Measurements from ENCODE around the gene AARS2. TPM values are rescaled to one million over a fixed set of nuclear protein-coding genes. Genes with fewer than 3 reads are reported as not detected.
A peak's percentile ranks its signal among the peaks of the same experiment; 100 is the strongest.

Gene AARS2
- total and polyA plus RNA-seq, 2 of the 8 experiments (the other 6 are each of a cell fraction or from before 2014, with no cell fraction given): 8.6 to 20.4 TPM

DNA sequence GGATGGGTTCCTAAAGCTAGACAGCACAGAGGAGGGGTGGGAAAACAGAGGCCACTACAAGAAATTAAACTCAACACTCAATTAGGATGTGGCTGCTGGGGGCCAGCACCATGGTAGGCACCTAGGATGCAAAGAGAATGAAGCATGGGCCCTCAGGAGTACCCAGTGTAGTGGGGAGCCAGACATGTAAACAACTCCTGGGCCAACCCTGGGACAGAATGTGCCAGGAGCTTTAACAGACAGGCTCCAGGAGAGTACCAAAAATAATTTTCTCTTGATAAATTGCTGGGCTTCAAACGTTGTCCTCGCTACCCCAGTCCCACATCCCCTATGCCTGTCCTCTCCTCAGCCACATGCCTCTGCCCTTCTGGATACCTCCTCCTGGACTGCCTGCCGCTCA lies 41.2 kb downstream of the AARS2 start:
- FAIRE-seq (no peak), DNase-seq (ENCODE audit: low read depth in 1 of 2, low spot score in 2 of 2) (no peak)
- Histone ChIP-seq H2BK12ac (ENCODE audit: low read depth, low read length) (peak overlapping the region; percentile 39; the same call in 1 of the 2 replicates), H3K79me1 (ENCODE audit: low read depth, low read length) (no peaks in the 10 kb centered on the region; the same call in 1 of the 2 replicates), H3K4ac (replicated peaks; ENCODE audit: insufficient read length, low read depth, low read length) (no peak overlapping the region), H3K27me3 (replicated peaks in 1 of 4; ENCODE audit: control insufficient read depth in 3 of 4, extremely low read depth in 1 of 4, insufficient read depth in 3 of 4, low read length in 3 of 4) (peaks cover 0 to 3% (median 1%) of the 10 kb centered on the region in 4 experiments; a peak in 2 of 7 replicates), H3K56ac (replicated peaks; ENCODE audit: insufficient read length, low read depth, low read length) (no peak overlapping the region), H3K27ac (ENCODE audit: low read depth, low read length) (no peak overlapping the region), H3K9me3 (ENCODE audit: insufficient read depth in 2 of 2, low read depth in 1 of 2, low read length in 1 of 2) (no peaks in the 10 kb centered on the region), H2BK5ac (ENCODE audit: low read depth, low read length) (peak overlapping the region; percentile 4; the same call in 1 of the 2 replicates), H2BK15ac (ENCODE audit: low read length) (peak overlapping the region; percentile 72), H2BK120ac (replicated peaks; ENCODE audit: low read depth, low read length) (no peak overlapping the region), H4K8ac (ENCODE audit: extremely low read depth, insufficient read depth, low read length) (no peak overlapping the region), H2AK5ac (ENCODE audit: low read depth, low read length) (no peak overlapping the region), H3K79me2 (ENCODE audit: control insufficient read depth in 1 of 2, insufficient read depth in 2 of 2, low read length in 2 of 2) (no peaks in the 10 kb centered on the region), H3K4me2 (ENCODE audit: insufficient read depth in 1 of 2, low read depth in 2 of 2, low read length in 2 of 2) (peak overlapping the region; percentile 74 to 82), H4K20me1 (replicated peaks in 1 of 2; ENCODE audit: control insufficient read depth in 1 of 2, insufficient read depth in 2 of 2, low read length in 2 of 2) (peaks cover 0 to 3% of the 10 kb centered on the region in 2 experiments), H3K18ac (ENCODE audit: extremely low read depth, low read length) (no peak overlapping the region), H3K23me2 (ENCODE audit: low read depth, low read length) (peaks cover 6% of the 10 kb centered on the region; the same call in 1 of the 2 replicates), H3K23ac (ENCODE audit: insufficient read length) (no peak overlapping the region), H4K5ac (ENCODE audit: insufficient read length, low read depth, low read length) (no peak overlapping the region), H2AFZ (ENCODE audit: low read length) (no peak overlapping the region), H4K91ac (replicated peaks; ENCODE audit: insufficient read length, low read length) (no peak overlapping the region), H3K14ac (ENCODE audit: insufficient read length) (no peak overlapping the region), H3K4me3 (ENCODE audit: extremely low read depth in 1 of 4, insufficient read depth in 2 of 4, low read depth in 3 of 4, low read length in 4 of 4) (peak overlapping the region in 1 of 4 experiments; percentile 60; a peak in 2 of 8 replicates), H3K4me1 (replicated peaks in 1 of 4; ENCODE audit: control insufficient read depth in 3 of 4, insufficient read depth in 4 of 4, low read length in 3 of 4) (peaks cover 12 to 33% (median 14%) of the 10 kb centered on the region in 4 experiments), H3K36me3 (ENCODE audit: control insufficient read depth in 2 of 4, insufficient read depth in 4 of 4, low read length in 3 of 4) (peaks cover 0 to 9% (median 3%) of the 10 kb centered on the region in 4 experiments; a peak in 4 of 8 replicates), H2BK20ac (ENCODE audit: low read length) (peak overlapping the region; percentile 32; the same call in 1 of the 2 replicates), H3K9ac (replicated peaks in 1 of 4; ENCODE audit: extremely low read depth in 1 of 4, low read depth in 3 of 4, low read length in 3 of 4) (no peak overlapping the region; a peak in 1 of 7 replicates)
- POLR2A ChIA-PET (ENCODE audit: partially characterized antibody): interaction anchor here (0.7 to 12.0 kb wide), 7 partner anchors 10 to 63 kb away, joined by 3 to 138 read pairs (median 8); partner anchors contain the start of genes HSP90AB1 and SLC35B2
- TF ChIP-seq JUN (IDR thresholded peaks at IDR 0.05; ENCODE audit: low read depth, low read length) (no peak), KDM5A (IDR thresholded peaks at IDR 0.05; ENCODE audit: low read length) (no peak), TAF1 (IDR thresholded peaks at IDR 0.05; ENCODE audit: low read depth, low read length) (no peak), YY1 (IDR thresholded peaks at IDR 0.05; ENCODE audit: low read depth, low read length) (no peak), HDAC6 (IDR thresholded peaks at IDR 0.05; ENCODE audit: low read depth, low read length) (no peak)
- TF ChIP-seq, protein P1, sequence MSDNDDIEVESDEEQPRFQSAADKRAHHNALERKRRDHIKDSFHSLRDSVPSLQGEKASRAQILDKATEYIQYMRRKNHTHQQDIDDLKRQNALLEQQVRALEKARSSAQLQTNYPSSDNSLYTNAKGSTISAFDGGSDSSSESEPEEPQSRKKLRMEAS (IDR thresholded peaks at IDR 0.05): no peak
- CTCF ChIA-PET (ENCODE audit: partially characterized antibody): interaction anchor here (1.0 to 19.0 kb wide), 6 partner anchors 13 to 65 kb away, joined by 3 to 330 read pairs (median 4); partner anchors contain the start of gene AARS2
- WGBS, 2 experiments (ENCODE audit: extremely low coverage in 1 of 2, insufficient coverage in 1 of 2, insufficient read length in 1 of 2, insufficient replicate concordance in 2 of 2, low coverage in 1 of 2, low lambda C conversion rate in 2 of 2, missing lambda C conversion rate in 1 of 2): 60% methylated on average over 3 of the region's 3 CpGs; no CpG with 5 or more reads in 1 of the 2 experiments
